Heart left ventricle (tissue), 16 donors: ENCODE results near the gene MCOLN2. TPM values are rescaled to one million over a fixed set of nuclear protein-coding genes. Genes with fewer than 3 reads are reported as not detected.

Experiments used
- ATAC-seq, 4 donors: fragments of 200-7000 bp; cut with Tn5 transposase; one replicate each; pipeline ENCODE4 v1.9.1; 2020 to 2022; ENCODE audit warnings: moderate library complexity in 4 of 4, mild to moderate bottlenecking in 3 of 4, moderate number of reproducible peaks in 1 of 4
- DNase-seq, 5 donors: peaks; one replicate each; pipeline ENCODE4 v3.0.0-alpha.2; 2020
- H3K27ac ChIP-seq, 12 donors: fragments of 200-600 bp; sonication (generic) in 4 of 12; one replicate each; pipeline versions ENCODE4 v1.5.0 to v1.8.0; 2016 to 2022; ENCODE audit warnings: mild to moderate bottlenecking in 2 of 12
- H3K27me3 ChIP-seq, 9 donors: fragments of 200-600 bp; sonication (generic) in 2 of 9; one replicate each; pipeline versions ENCODE4 v1.5.1 to v1.8.0; 2016 to 2022; ENCODE audit warnings: mild to moderate bottlenecking in 3 of 9
- H3K36me3 ChIP-seq, 9 donors: fragments of 200-600 bp; sonication (generic) in 2 of 9; one replicate each; pipeline versions ENCODE4 v1.5.0 to v1.8.0; 2018 to 2022; ENCODE audit warnings: mild to moderate bottlenecking in 2 of 9
- H3K4me1 ChIP-seq, 12 donors: fragments of 200-600 bp; sonication (generic) in 4 of 12; one replicate each; pipeline versions ENCODE4 v1.5.0 to v1.8.0; 2016 to 2022; ENCODE audit warnings: mild to moderate bottlenecking in 3 of 12
- H3K4me3 ChIP-seq, 12 donors: fragments of 200-600 bp; sonication (generic) in 4 of 12; one replicate each; pipeline versions ENCODE4 v1.5.0 to v1.8.0; 2017 to 2022; ENCODE audit warnings: mild to moderate bottlenecking in 9 of 12, moderate library complexity in 4 of 12
- H3K9me3 ChIP-seq, 12 donors: fragments of 200-600 bp; sonication (generic) in 4 of 12; one replicate each; pipeline versions ENCODE4 v1.5.0 to v1.8.0; 2016 to 2022; ENCODE audit warnings: mild to moderate bottlenecking in 1 of 12
- POLR2A ChIP-seq, 2 donors: fragments of 450-650 bp; IDR thresholded peaks; one replicate each; pipeline ENCODE4 v1.6.1; 2017; ENCODE audit warnings: antibody characterized with exemption in 2 of 2, mild to moderate bottlenecking in 2 of 2, moderate library complexity in 2 of 2
- WGBS, 4 donors: extraction: QIAGEN DNeasy Blood & Tissue Kit in 2 of 4; methylation state at CpG; one replicate each; pipeline versions ENCODE4 v1.1.5 to v1.1.7; 2013 to 2018; 5-methylcytosine and 5-hydroxymethylcytosine counted together
- intact Hi-C, 10 donors: fragments of 100-400 bp; cut with DNase I; formaldehyde crosslinking; loops; one replicate each; pipeline versions ENCODE4 v1.11.1 to v1.14.2; 2022
- polyA plus RNA-seq, 2 donors: library from polyadenylated mRNA; stranded (reverse); fragments of 200-250 nt; gene quantifications; one replicate each; pipeline ENCODE4 v1.2.3, GENCODE V29; 2013
- total RNA-seq, 9 donors: library from RNA; depleted of rRNA in 2 of 9; stranded (reverse); fragments of >200 nt in 2 of 9; fragmentation: NEBNext Ultra II Directional in 3 of 9; extraction: Animal tissue kit (Norgen Biotek cat#: 25700) in 3 of 9; gene quantifications; one replicate each; pipeline versions ENCODE4 v1.1.0 to v1.2.4, GENCODE V29; 2016 to 2023
- TF ChIP-seq, protein P1 (sequence below), 12 donors: fragments of 200-600 bp; sonication (generic) in 4 of 12; IDR thresholded peaks; one replicate each; pipeline versions ENCODE4 v1.5.0 to v1.8.0; 2018 to 2022; ENCODE audit warnings: antibody characterized with exemption in 12 of 12, mild to moderate bottlenecking in 5 of 12
- donor health status: ischemic (EF 13 %, LVEDD 7.1; RV severe dilation, severe dysfunction).
- donor health status: healthy with polysubstance abuse.
- donor health status: DM: no; HTN: yes; CAD: no.
- donor health status: DM: no; HTN: no; CAD: no.
- donor health status: ischemic (EF 25% LVEDD 6.9; RV normal size, moderate dysfunction).
- donor health status: ischemic (EF 25% LVEDD 5.7; RV mildly dilated, moderate dysfunction).
- donor health status: healthy.
- donor health status: DM: yes; HTN: yes; CAD: no.
- donor health status: ischemic (EF 35%, LVEDD 5.7; RV mildly dilated, moderate dysfunction).
- donor health status: nonischemic (EF 11% LVEDD 7.7; RV severe dilation, severe dysfunction).
- donor health status: DM: yes; HTN: yes; CAD: no.
- donor health status: PGD.
- donor health status: ischemic (EF 29% LVEDD 5.4; RV normal size, mild dysfunction).
- donor health status: nonischemic (EF 23%, LVEDD 6.1; RV moderate dilation, normal function).

Gene MCOLN2
- total and polyA plus RNA-seq, 11 donors: 0.12 to 2.9 (median 1.1) TPM; not detected in 8

DNA sequence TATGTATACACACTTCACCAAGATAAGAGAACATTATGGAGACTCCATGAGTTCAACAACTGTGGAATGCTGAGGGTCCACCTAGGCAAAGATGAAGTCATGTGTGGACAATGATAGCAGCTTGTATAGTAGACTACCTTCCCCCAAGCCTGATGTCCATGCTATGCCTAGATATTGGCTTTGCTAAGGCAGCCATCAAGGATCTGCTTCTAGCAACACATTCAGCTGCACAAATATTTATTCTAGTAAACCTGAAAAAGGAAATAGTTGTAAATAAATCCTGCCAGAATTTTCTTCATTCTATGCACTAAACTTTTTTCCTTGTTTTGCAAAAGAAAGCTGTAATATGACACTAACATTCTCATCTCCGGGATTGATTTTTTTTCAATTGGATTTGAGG lies 96.9 kb downstream of the MCOLN2 start:
- no peak for TF ChIP-seq POLR2A (IDR thresholded peaks at IDR 0.05)
- TF ChIP-seq, protein P1, sequence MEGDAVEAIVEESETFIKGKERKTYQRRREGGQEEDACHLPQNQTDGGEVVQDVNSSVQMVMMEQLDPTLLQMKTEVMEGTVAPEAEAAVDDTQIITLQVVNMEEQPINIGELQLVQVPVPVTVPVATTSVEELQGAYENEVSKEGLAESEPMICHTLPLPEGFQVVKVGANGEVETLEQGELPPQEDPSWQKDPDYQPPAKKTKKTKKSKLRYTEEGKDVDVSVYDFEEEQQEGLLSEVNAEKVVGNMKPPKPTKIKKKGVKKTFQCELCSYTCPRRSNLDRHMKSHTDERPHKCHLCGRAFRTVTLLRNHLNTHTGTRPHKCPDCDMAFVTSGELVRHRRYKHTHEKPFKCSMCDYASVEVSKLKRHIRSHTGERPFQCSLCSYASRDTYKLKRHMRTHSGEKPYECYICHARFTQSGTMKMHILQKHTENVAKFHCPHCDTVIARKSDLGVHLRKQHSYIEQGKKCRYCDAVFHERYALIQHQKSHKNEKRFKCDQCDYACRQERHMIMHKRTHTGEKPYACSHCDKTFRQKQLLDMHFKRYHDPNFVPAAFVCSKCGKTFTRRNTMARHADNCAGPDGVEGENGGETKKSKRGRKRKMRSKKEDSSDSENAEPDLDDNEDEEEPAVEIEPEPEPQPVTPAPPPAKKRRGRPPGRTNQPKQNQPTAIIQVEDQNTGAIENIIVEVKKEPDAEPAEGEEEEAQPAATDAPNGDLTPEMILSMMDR (IDR thresholded peaks at IDR 0.05): no peak
- intact Hi-C loops: no loop called here
- ATAC-seq (no peak), DNase-seq (no peak)
- Histone ChIP-seq H3K27ac (no peak overlapping the region), H3K27me3 (peaks cover 0 to 6% (median 0%) of the 10 kb centered on the region in 9 donors), H3K4me3 (no peak overlapping the region), H3K9me3 (peaks cover 0 to 5% (median 0%) of the 10 kb centered on the region in 12 donors), H3K4me1 (no peaks in the 10 kb centered on the region), H3K36me3 (no peaks in the 10 kb centered on the region)
- WGBS, 4 donors: 84 to 91% (median 89%) methylated on average over 1 of the region's 1 CpG

DNA sequence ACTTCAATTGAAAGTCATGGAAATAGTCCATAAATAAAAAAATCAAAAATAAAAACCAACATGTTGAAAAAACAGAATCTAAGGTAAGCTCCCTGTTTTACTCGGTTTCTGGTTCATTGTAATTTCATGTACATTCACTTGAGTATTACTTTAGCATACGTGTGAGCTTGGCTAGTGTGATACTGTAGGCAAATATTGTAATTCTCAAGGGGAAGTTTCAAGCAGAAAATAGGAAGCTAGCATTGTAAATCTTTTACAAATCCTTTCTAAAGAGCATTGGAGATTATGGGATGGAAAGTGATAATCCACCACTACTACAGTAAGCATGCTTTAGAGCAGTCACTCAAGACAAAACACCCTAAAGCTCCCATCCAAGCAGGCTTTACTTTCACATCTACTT lies 100.6 kb downstream of the MCOLN2 start:
- no peak for ATAC-seq
- DNase-seq: no peak

DNA sequence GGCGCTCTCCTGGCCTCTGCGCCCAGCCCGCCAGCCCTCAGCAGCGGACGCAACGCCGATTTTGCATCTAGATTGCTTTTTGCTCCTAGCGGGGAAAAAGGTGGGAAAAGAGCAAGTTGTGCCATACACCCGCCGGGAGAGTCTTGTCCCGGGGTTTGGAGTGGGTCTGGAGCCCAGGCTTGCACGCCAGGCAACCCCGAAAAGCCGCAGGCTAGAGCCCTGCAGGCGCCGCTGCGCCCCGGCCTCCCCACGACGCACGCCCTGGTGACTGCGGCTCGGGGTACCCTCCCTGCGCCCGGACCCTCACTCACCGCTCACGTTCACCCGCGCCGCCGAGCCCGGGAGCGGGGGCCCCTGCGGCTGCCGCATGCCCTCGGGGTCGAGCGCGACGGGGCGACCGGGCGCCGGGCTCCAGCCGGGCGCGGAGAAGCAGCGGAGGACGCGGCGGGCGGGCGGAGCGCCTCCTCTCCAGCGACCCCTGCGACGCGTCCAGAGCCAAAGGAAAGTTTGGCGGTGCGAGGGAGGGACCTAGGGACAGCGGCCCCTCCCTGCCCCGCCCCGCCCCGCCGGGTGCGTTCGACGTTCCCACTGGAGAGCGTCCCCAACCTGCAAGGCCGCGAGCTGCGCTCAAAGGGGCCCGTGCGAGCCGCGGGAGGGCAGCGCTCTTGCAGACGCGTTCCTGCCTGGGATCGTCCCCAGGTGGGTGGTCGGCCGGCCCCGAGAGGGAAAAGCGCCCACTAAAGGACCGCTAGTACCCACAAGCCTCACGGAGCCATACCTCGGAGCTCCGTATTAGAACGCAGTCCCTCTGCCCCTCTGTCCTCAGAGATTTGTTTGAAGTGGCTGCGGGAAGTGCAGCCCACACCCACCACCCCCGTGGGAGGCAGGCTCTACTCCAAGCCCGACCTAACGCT lies 104.0 kb downstream of the MCOLN2 start, which contains the start of gene LPAR3:
LPAR3 (minus strand) TSS at position 502 of the 914 bp plus-strand sequence. CDS start 27,086 bp downstream, outside the sequence.
- intact Hi-C loops: loop anchor here in 1 of 10 donors (5.0 kb wide), 1 partner anchor 111 kb away; no protein-coding TSS in a partner anchor
- Histone ChIP-seq H3K27me3 (peaks cover 0 to 38% (median 7%) of the 10 kb centered on the region in 9 donors), H3K4me3 (peak within 1 kb of the TSS; percentile 17 to 69 (median 52)), H3K9me3 (no peaks in the 10 kb centered on the region), H3K4me1 (peaks cover 0 to 17% (median 0%) of the 10 kb centered on the region in 12 donors), H3K27ac (peak within 1 kb of the TSS in 6 of 12 donors; percentile 5 to 69 (median 42)), H3K36me3 (no peaks in the 10 kb centered on the region)
- DNase-seq (peak; percentile 28 to 74 (median 69)), ATAC-seq (peak; percentile 77 to 97 (median 86))
- WGBS, 4 donors: 1 to 2% (median 1%) methylated on average over 46 to 93 of the region's 93 CpGs
- no peak for TF ChIP-seq POLR2A (IDR thresholded peaks at IDR 0.05)
- TF ChIP-seq, protein P1 (IDR thresholded peaks at IDR 0.05): peak in 1 of 12 donors; percentile 6

More for the DNA sequence above, 100.6 kb downstream of the MCOLN2 start:
- TF ChIP-seq, protein P1 (IDR thresholded peaks at IDR 0.05): no peak
- no peak for TF ChIP-seq POLR2A (IDR thresholded peaks at IDR 0.05)
- no peak overlapping the region for H3K4me3 ChIP-seq
- no peak overlapping the region for H3K27ac ChIP-seq
- no peaks in the 10 kb centered on the region for H3K9me3 ChIP-seq
- intact Hi-C loops: no loop called here
- peaks cover 0 to 11% (median 0%) of the 10 kb centered on the region in 12 donors for H3K4me1 ChIP-seq
- 70 to 79% (median 74%) methylated on average over 2 of the region's 2 CpGs for WGBS, 4 donors
- no peaks in the 10 kb centered on the region for H3K36me3 ChIP-seq
- H3K27me3 ChIP-seq: peaks cover 0 to 38% (median 7%) of the 10 kb centered on the region in 9 donors

DNA sequence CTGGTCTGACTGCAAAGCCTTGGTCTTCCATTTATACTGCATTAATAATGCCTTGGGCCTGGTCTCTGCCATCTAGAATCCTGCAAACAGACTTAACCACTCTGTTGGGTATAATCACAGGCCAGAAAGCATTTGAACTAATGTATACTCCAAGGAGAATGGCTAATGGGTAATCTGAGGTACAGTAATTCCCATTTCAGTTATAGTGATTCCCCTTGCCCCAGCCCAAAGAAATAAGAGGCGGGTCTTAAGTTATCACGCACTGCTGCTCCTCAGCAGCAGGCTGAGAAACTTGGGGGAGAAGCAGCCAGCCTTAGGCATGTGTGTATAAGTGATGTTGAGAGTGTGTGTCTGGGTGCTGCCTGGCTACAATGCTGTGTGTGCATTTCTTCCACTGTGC lies 106.3 kb downstream of the MCOLN2 start:
- no peaks in the 10 kb centered on the region for H3K36me3 ChIP-seq
- WGBS, 4 donors: 71 to 89% (median 87%) methylated on average over 2 of the region's 2 CpGs
- no peak for DNase-seq
- no peak overlapping the region for H3K27ac ChIP-seq
- TF ChIP-seq, protein P1 (IDR thresholded peaks at IDR 0.05): no peak
- TF ChIP-seq POLR2A (IDR thresholded peaks at IDR 0.05): no peak
- H3K4me1 ChIP-seq: peaks cover 0 to 17% (median 0%) of the 10 kb centered on the region in 12 donors
- H3K4me3 ChIP-seq: no peak overlapping the region
- H3K9me3 ChIP-seq: no peaks in the 10 kb centered on the region
- H3K27me3 ChIP-seq: peaks cover 0 to 38% (median 7%) of the 10 kb centered on the region in 9 donors
- intact Hi-C loops: loop anchor here in 1 of 10 donors (5.0 kb wide), 1 partner anchor 108 kb away; no protein-coding TSS in a partner anchor
- no peak for ATAC-seq
